HepG2 (cell line): Measurements from ENCODE around the gene PCYT2. TPM values are rescaled to one million over a fixed set of nuclear protein-coding genes. Genes with fewer than 3 reads are reported as not detected.

Source experiments
- HNRNPL ChIP-seq: fragments of 200-400 bp; formaldehyde crosslinking; IDR thresholded peaks from 2 replicates; pipeline ENCODE4 v1.6.1; 2017; ENCODE audit warnings: mild to moderate bottlenecking, low read depth, low read length
- SNAPC2 ChIP-seq: sonication (generic); formaldehyde crosslinking; IDR thresholded peaks from 2 replicates; pipeline ENCODE4 v1.8.1; 2022; ENCODE audit warnings: mild to moderate bottlenecking, missing genetic modification reagents
- TAF1 ChIP-seq: sonication (generic); formaldehyde crosslinking; IDR thresholded peaks from 2 replicates; pipeline ENCODE4 v1.4.0; 2020; ENCODE audit warnings: missing genetic modification reagents
- ZBTB1 ChIP-seq: sonication (generic); formaldehyde crosslinking; IDR thresholded peaks from 2 replicates; pipeline ENCODE4 v1.4.0; 2020; ENCODE audit warnings: missing genetic modification reagents, borderline replicate concordance
- ZNF225 ChIP-seq: sonication (generic); formaldehyde crosslinking; IDR thresholded peaks from 2 replicates; pipeline ENCODE4 v1.4.0; 2020; ENCODE audit warnings: mild to moderate bottlenecking, missing genetic modification reagents
- polyA plus RNA-seq, 8 experiments: library from polyadenylated mRNA; depleted of rRNA in 3 of 8; stranded (reverse) in 7 of 8; unstranded in 1 of 8; fragments of >200 nt; fragmentation: Illumina TruSeq in 4 of 8; extraction: Trizol in 4 of 8; gene quantifications; 2 replicates each; pipeline versions ENCODE4 v1.2.1 to v1.2.3, GENCODE V29; 2011 to 2016; ENCODE audit warnings: low read depth in 4 of 8, missing spikeins in 1 of 8, mixed read lengths in 1 of 8; ENCODE audit not compliant: insufficient read depth in 1 of 8
- total RNA-seq, 5 experiments: library from RNA; depleted of rRNA; stranded (reverse); fragments of >200 nt; fragmentation: Illumina TruSeq; extraction: Trizol; gene quantifications; 2 replicates each; pipeline ENCODE4 v1.2.3, GENCODE V29; 2016; ENCODE audit warnings: low read depth in 1 of 5
- TF ChIP-seq, protein P1 (sequence below): IDR thresholded peaks from 2 replicates; pipeline ENCODE4 v1.6.1; 2016
- TF ChIP-seq, protein P2 (sequence below): sonication (generic); formaldehyde crosslinking; IDR thresholded peaks from 2 replicates; pipeline ENCODE4 v1.4.0; 2020; ENCODE audit warnings: missing genetic modification reagents

Gene PCYT2
- total and polyA plus RNA-seq, 2 of the 13 experiments (the other 11 are each of a cell fraction or from before 2014, with no cell fraction given), result 147 to 297 TPM

DNA sequence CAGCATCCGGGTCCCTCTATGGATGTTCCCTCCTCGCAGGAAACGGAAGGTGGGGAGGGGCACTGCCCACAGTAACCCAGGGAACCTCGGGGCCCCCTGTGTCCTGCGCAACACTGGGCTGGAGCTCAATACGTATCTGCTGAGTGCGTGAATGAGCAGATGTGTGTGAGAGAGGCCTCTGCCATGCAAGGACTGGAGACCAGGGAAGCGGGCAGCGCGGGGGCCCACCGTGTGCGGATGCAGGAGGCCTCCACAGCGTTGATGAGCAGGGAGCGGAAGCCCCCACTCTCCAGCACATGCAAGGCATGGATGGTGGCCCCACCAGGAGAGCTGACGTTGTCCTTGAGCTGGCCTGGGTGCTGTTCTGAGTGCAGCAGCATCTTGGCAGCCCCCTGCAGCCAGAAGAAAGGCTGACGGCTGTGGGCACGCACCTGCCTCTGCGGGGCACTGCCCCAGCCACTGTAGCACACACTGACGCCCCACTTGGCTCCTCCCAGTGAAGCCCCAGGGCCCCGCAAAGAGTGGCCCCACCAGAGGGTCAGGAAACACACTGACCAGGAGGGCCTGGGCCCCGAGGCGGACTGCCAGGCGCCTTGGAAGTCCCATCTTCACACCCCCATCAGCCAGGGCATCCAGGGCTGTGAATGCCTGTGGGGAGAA is 23.0 kb upstream of the PCYT2 start (continued):
- no peak for TF ChIP-seq ZBTB1
- TF ChIP-seq TAF1, result no peak
- TF ChIP-seq ZNF225 (CRISPR knock-in tag), result peak; percentile 35; the same call in 1 of the 2 replicates
- TF ChIP-seq, protein P1, sequence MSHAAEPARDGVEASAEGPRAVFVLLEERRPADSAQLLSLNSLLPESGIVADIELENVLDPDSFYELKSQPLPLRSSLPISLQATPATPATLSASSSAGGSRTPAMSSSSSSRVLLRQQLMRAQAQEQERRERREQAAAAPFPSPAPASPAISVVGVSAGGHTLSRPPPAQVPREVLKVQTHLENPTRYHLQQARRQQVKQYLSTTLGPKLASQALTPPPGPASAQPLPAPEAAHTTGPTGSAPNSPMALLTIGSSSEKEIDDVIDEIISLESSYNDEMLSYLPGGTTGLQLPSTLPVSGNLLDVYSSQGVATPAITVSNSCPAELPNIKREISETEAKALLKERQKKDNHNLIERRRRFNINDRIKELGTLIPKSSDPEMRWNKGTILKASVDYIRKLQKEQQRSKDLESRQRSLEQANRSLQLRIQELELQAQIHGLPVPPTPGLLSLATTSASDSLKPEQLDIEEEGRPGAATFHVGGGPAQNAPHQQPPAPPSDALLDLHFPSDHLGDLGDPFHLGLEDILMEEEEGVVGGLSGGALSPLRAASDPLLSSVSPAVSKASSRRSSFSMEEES (CRISPR knock-in tag), result no peak
- TF ChIP-seq, protein P2, sequence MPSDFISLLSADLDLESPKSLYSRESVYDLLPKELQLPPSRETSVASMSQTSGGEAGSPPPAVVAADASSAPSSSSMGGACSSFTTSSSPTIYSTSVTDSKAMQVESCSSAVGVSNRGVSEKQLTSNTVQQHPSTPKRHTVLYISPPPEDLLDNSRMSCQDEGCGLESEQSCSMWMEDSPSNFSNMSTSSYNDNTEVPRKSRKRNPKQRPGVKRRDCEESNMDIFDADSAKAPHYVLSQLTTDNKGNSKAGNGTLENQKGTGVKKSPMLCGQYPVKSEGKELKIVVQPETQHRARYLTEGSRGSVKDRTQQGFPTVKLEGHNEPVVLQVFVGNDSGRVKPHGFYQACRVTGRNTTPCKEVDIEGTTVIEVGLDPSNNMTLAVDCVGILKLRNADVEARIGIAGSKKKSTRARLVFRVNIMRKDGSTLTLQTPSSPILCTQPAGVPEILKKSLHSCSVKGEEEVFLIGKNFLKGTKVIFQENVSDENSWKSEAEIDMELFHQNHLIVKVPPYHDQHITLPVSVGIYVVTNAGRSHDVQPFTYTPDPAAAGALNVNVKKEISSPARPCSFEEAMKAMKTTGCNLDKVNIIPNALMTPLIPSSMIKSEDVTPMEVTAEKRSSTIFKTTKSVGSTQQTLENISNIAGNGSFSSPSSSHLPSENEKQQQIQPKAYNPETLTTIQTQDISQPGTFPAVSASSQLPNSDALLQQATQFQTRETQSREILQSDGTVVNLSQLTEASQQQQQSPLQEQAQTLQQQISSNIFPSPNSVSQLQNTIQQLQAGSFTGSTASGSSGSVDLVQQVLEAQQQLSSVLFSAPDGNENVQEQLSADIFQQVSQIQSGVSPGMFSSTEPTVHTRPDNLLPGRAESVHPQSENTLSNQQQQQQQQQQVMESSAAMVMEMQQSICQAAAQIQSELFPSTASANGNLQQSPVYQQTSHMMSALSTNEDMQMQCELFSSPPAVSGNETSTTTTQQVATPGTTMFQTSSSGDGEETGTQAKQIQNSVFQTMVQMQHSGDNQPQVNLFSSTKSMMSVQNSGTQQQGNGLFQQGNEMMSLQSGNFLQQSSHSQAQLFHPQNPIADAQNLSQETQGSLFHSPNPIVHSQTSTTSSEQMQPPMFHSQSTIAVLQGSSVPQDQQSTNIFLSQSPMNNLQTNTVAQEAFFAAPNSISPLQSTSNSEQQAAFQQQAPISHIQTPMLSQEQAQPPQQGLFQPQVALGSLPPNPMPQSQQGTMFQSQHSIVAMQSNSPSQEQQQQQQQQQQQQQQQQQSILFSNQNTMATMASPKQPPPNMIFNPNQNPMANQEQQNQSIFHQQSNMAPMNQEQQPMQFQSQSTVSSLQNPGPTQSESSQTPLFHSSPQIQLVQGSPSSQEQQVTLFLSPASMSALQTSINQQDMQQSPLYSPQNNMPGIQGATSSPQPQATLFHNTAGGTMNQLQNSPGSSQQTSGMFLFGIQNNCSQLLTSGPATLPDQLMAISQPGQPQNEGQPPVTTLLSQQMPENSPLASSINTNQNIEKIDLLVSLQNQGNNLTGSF (CRISPR knock-in tag), result no peak
- no peak for TF ChIP-seq SNAPC2 (CRISPR knock-in tag)
- peak; percentile 60; the same call in 1 of the 2 replicates for TF ChIP-seq HNRNPL
- TF ChIP-seq, all 625 proteins: peak for 5
